ENCODE results near the gene RHD.
"Not testable (repeated sequence)": the region's sequence is repeated elsewhere in the genome, so short reads cannot be mapped to it uniquely, and the experiment has no call there.

DNA sequence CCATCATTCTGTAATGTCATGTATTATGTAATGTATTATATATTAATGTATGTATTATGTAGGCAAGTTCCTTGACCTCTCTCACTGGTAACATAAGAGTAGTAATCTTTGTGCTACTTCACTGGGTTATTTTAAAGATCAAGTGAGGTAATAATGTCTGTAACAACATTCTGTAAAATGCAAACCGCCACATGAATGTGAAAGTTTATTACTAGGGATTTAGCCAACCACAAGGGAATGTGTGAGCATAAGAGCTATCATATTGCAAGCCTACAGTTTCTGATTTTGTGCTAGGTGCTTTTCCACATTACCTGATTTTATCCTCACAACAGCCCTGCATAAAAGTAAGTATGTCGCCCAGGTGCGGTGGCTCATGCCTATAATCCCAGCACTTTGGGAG is 52.1 kb downstream of the RHD start:
- not testable (repeated sequence) for TF ChIP-seq SMC3 (IDR thresholded peaks at IDR 0.05; ENCODE audit: low read depth, low read length); CHD1 (IDR thresholded peaks at IDR 0.05; ENCODE audit: low read depth, low read length); POLR2A (IDR thresholded peaks at IDR 0.05; ENCODE audit: low read depth, low read length); RFX5 (IDR thresholded peaks at IDR 0.05; ENCODE audit: low read depth, low read length); USF2 (IDR thresholded peaks at IDR 0.05; ENCODE audit: low read depth, low read length); CEBPB (IDR thresholded peaks at IDR 0.05; ENCODE audit: low read depth, low read length); BHLHE40 (IDR thresholded peaks at IDR 0.05; ENCODE audit: low read depth, low read length); RCOR1 (IDR thresholded peaks at IDR 0.05; ENCODE audit: insufficient replicate concordance, low read length); NFE2L2 (IDR thresholded peaks at IDR 0.05; ENCODE audit: low read depth, low read length); ELK1 (IDR thresholded peaks at IDR 0.05; ENCODE audit: borderline replicate concordance, low read depth, low read length); FOS (IDR thresholded peaks at IDR 0.05; ENCODE audit: low read depth, low read length)
- TF ChIP-seq, protein P1, sequence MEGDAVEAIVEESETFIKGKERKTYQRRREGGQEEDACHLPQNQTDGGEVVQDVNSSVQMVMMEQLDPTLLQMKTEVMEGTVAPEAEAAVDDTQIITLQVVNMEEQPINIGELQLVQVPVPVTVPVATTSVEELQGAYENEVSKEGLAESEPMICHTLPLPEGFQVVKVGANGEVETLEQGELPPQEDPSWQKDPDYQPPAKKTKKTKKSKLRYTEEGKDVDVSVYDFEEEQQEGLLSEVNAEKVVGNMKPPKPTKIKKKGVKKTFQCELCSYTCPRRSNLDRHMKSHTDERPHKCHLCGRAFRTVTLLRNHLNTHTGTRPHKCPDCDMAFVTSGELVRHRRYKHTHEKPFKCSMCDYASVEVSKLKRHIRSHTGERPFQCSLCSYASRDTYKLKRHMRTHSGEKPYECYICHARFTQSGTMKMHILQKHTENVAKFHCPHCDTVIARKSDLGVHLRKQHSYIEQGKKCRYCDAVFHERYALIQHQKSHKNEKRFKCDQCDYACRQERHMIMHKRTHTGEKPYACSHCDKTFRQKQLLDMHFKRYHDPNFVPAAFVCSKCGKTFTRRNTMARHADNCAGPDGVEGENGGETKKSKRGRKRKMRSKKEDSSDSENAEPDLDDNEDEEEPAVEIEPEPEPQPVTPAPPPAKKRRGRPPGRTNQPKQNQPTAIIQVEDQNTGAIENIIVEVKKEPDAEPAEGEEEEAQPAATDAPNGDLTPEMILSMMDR (conservative IDR thresholded peaks at IDR 0.05; ENCODE audit: low read depth, low read length): not testable (repeated sequence)

Data from IMR-90 (cell line).